NCI-H128 (cell line): Measurements from ENCODE around the gene SRPK3.

Source experiments
- DNase-seq: peaks from one replicate; lab custom pipeline; 2025; ENCODE audit not compliant: unreplicated experiment; lab: John Stamatoyannopoulos, UW

The SRPK3 gene

DNA sequence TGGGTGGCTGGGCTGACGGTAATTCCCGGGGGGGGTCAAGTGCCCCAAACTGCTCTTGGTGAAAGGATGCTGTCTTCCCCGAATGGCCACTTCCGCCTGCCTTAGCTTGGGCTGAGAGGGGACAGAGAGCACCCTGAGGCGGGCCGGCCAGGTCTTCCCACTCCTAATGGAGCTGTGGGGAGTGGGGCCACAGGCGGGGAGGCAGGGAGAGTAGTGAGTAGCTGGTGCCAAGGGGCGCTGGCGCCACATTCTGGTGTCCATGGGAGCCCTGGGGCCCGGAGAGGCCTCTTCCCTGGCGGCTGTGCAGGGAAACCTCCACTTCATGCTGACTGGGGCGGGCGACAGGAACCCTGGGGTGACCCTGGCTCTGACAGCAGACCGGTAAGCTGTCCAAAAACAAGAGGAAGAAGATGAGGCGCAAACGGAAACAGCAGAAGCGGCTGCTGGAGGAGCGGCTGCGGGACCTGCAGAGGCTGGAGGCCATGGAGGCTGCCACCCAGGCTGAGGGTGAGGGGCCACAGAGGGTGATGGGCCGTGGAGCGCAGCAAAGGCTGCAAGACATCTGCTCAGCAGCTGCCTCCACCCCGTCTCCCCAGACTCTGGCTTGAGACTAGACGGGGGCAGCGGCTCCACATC, 2.7 kb downstream of the SRPK3 start:
- no peak for DNase-seq

GRCh38 chrX:153784325-153784967, 3.6 kb downstream of the SRPK3 start:
- no peak for DNase-seq

DNA sequence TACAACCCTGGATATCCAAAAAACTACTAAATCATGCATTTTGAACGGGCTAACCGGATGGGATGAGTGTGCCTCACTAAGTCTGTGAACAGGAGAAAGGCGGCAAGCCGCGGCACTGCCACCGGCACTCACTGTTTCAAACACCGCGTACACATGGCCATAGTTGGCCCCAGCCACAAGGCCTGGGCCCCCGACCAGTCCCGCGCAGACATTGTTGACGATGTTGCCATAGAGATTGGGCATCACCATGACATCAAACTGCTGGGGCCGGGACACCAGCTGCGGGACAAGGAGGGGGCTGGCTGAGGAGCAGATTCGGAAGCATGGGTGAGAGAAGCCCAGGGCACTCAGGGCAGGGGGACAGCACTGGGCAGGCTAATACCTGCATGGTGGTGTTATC, 5.8 kb downstream of the SRPK3 start:
- DNase-seq = no peak

- DNase-seq = no peak
Measured at GRCh38 chrX:153789654-153790053, 8.8 kb downstream of the SRPK3 start.

- DNase-seq = no peak
Measured at GRCh38 chrX:153791104-153791852, 10.4 kb downstream of the SRPK3 start.

GRCh38 chrX:153792368-153792767, 11.5 kb downstream of the SRPK3 start:
- DNase-seq = no peak

DNA sequence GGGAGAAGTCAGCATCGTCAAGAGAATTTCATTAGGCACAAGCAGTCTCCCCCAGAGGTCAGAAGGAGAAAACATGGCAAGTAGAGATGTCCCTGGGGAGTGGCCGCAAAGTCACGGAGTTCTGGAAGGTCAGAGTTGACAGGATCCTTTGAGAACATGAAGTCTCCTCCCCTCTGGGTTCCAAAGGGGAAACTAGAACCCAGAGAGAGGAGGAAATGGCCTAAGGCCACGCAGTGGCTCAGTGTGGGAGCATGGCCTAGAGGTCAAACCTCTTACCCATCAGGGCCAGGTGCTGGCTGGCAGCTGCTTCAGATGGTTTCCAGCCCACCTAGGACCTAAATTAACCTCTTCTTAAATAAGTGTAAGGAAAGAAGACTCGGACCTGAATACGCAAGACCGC, 12.4 kb downstream of the SRPK3 start:
- DNase-seq = no peak

- peak; percentile 91 for DNase-seq
Measured at GRCh38 chrX:153794018-153794896, 13.4 kb downstream of the SRPK3 start, which contains the start of the genes IDH3G and SSR4. Gene IDH3G (minus strand): TSS chrX:153794375. CDS start chrX:153794326, 49 bp downstream. Gene SSR4 (plus strand): TSS chrX:153794668. CDS start chrX:153794688, 20 bp downstream.

DNA sequence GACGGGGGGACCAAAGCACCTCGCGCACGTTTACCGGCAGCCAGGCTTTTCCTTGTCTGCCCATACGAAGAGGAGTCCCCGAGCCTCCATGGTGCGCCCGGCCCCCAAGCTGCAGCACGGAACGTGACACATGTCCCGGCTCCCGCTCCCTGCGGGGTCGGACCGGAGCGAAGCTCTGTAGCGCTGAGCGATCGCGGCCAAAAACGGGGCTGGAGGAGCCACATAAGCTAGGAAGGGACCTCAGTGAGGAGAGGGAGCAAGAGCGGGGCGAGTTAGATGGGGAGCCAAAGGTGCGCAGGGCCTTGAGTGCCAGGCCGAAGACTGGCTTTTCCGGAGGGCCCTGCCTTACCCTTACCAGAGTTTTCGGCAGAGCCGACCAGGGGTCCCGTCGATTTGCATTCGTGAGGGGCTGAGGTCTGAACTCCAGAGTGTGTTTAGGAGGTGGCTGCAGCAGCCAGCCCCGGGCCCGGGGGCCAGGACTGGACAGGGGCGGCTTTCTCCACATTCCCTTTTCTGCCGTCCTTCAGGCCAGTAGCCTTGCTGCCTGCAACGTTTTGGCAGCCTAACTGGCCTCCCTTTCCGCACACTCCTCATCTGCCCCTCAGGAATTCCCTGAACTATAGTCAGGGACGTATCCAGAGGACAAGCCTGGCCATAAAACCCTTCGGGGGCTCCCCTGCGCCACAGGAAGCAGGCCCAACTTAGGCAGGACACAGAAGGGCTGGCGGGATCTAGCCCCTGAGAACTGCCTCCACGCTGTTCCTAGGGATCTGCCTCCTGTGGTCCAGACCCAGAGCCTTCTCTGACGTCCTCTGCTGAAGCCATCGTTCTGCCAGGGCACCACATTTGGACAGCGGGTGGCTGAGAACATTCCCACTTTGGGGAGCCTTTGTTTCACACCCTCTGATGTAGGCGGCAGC, 14.3 kb downstream of the SRPK3 start:
- no peak for DNase-seq

DNA sequence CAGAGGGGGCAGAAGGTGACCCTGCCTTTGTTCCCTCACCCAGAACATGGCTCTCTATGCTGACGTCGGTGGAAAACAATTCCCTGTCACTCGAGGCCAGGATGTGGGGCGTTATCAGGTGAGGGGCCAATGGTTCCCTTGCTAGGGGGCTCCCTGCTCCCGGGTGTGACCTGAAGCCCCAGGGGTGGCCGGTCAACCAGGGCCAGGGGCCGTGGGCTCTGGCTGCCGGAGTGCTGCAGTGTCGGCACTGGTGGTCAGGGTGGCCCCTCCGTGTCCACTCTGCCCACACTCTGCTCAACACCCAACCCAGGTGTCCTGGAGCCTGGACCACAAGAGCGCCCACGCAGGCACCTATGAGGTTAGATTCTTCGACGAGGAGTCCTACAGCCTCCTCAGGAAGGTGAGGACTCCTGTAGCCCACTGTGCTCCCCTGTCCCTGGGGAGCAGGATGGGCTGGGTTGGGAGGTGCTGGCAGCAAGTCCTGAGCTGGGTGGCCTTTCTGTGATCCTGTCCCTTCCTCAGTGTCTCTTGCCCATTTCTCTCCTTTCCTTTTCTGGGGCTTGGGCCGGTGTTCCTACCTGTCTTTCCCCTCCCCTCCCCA, 16.7 kb downstream of the SRPK3 start:
- DNase-seq = no peak

DNA sequence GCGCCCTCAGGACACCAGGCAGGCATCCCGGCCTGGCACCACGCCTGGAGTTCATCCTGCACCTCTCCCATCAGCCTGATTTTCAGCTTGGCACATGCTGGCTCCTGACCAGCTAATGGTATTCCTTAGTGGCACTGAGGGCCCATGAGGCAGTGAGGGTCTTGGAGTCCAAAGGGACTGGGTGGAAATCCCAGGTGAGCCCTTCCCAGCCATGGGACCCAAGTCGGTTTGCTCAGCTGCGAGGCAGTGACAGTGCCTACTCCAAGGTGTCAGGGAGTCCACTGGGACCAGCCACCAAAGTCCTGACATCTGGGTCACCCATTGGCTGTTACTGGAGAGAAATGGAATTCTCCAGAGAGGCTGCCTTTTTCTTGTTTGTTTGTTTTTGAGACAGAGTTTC, 18.5 kb downstream of the SRPK3 start:
- no peak for DNase-seq

DNA sequence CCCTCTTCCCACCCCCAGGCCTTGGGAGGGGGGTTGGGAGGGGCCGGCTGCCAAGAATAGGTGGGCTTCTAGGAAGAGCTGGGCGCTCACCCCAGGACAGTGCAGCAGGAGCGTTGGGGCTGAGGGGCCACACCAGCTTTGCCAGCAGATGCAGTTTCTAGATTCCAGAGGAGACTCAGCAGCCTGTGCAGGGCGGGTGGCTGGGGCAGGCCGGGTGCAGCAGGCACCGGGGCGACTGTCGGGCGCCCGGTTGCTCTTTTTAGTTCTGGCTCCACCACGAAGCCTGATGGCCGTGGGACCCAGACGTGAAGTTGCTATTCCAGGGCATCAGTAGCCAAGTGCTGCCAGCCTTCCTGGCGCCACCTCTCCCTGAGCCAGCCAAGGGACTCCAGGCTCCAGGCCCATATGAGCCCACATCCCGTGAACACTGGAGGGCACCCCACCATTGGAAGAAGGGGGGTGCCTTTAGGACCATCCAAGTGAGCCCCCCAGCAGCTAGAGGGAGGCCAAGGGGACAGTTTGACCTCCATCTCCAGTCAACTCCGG, 19.4 kb downstream of the SRPK3 start:
- DNase-seq = no peak

DNA sequence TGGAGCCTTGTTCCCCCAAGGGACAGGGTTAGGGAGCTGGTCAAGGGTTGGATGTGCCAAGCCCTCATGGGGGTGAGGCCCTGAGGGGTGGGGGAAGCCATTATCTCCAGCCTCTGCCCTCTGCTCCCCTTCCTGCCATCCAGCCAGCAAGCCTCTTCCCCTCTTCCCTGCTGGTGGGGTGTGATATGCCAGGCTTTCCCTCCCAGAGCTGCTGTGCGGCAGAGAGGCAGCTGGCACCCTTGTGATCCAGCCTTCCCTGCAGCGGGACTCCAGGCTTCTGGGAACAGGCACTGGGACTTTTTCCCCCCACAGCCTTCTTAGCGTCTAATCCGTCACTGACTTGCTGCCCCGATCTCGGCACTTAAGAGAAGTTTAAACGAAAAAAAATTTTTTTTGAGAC, 19.9 kb downstream of the SRPK3 start:
- DNase-seq = no peak

GRCh38 chrX:153801669-153802068, 20.8 kb downstream of the SRPK3 start:
- no peak for DNase-seq

DNA sequence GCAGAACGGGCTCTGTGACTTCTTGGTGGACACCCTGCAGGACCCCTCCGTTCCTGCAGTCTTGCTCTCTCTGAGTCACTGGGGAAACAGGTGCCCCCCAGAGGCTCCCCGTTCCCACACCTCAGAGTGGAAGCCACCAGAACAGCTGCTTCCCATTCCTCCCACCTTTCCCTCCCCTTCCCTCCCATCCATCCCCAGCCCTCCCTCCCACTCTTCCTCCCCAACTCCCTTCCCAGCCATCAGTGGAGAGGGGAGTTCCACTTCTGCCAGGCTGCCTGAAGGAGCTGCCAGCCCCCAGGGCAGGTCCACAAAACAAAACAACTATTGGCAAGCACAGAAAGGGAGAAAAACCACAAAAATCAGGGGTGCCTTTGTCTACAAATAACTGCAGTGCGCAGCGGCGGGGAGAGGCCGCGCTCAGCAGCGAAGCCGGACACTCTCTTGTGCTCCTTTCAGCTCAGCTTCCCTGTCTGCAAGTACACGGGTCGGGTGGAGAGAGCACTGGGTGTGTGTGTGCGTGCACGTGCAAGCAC, 21.7 kb downstream of the SRPK3 start:
- DNase-seq = no peak

DNA sequence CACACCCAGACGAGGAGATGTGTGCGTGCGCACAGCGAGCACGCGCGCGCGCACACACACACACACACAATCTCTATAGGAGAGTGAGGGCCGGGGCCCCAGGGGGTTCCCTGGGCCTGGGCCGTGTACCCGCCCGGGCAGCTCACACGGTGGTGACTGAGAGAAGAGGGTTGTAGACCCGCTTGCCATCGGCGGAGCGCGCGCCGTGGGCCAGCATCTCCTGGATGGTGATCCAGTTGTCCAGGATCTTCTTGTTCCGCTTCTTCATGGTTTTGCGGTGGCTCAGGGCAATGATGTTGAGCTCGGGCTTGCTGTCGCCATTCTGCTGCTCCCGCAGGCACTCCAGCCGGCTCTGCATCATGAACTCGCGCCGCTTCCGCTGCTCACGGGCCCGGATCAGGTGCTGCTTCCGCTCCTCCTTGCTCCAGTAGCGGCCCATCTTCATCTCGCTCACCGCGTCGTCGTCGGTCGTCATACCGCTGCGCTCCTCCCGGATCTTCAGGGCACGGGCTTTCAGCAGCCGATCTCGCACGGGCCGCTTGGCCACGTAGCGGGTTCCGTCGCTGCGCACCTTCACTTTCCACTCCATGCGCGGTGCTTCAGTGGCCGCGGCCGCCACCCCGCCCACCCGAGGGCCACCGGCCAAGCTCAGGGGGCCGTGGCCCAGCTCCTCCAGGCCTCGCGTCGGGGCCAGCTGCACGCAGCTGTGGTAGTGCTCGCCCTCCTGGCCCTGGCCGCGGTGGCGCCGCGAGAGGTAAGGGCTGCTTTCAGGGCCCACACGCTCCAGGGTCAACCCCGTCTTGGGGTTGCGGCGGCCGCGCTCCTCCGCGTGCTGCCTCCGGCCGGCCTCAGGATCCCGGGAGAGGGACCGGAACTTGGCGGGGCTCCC, 22.6 kb downstream of the SRPK3 start:
- DNase-seq = no peak

DNA sequence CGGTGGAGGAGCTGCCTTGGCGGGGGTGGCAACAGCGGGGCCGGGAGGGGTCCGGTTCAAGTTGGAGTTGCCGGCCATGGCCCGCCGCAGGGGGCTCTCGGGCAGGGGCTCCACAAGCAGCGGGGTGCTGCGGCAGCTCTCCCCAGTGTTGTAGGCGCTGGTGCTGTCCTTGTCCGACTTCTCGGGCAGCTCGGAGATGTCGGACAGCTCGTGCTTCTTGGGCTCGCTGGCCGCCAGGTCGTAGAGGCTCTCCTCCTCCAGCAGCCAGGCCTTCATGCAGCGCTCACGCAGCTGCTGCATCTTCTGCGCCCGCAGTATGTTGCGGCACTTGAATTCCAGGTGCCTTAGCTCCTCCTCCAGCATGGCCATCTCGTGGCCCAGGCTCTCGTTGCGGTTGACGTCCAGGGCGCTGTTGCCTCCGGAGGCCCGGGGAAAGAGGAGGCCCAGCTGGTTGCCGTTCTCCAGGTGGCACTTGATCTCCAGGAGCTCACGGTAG, 23.3 kb downstream of the SRPK3 start:
- no peak for DNase-seq

GRCh38 chrX:153804621-153805020, 23.8 kb downstream of the SRPK3 start:
- no peak for DNase-seq
